HG03139 (cell line): ENCODE results near the gene SYK.
A peak's percentile ranks its signal among the peaks of the same experiment; 100 is the strongest.

Experiments used
- ATAC-seq: cut with Tn5 transposase; IDR thresholded peaks from one replicate; pipeline ENCODE4 v1.9.1; 2021; ENCODE audit not compliant: unreplicated experiment

Gene SYK

GRCh38 chr9:90821697-90822096 lies 20.1 kb downstream of the SYK start:
- no peak for ATAC-seq

GRCh38 chr9:90822866-90823265 lies 21.2 kb downstream of the SYK start:
- no peak for ATAC-seq

GRCh38 chr9:90825586-90825985 lies 24.0 kb downstream of the SYK start:
- no peak for ATAC-seq

- ATAC-seq = no peak
Observed at GRCh38 chr9:90826326-90827020, 24.9 kb downstream of the SYK start.

GRCh38 chr9:90827181-90827871 lies 25.7 kb downstream of the SYK start:
- peak; percentile 47 for ATAC-seq

GRCh38 chr9:90830051-90830450 lies 28.4 kb downstream of the SYK start:
- ATAC-seq = no peak

GRCh38 chr9:90830977-90831376 lies 29.4 kb downstream of the SYK start:
- peak; percentile 52 for ATAC-seq

- no peak for ATAC-seq
Observed at GRCh38 chr9:90832261-90832660, 30.6 kb downstream of the SYK start.

- no peak for ATAC-seq
Observed at GRCh38 chr9:90834828-90835595, 33.4 kb downstream of the SYK start.

- no peak for ATAC-seq
Observed at GRCh38 chr9:90836411-90837080, 34.9 kb downstream of the SYK start.

- no peak for ATAC-seq
Observed at GRCh38 chr9:90838098-90838497, 36.5 kb downstream of the SYK start.

- ATAC-seq = no peak
Observed at GRCh38 chr9:90838581-90839154, 37.0 kb downstream of the SYK start.

- peak; percentile 64 for ATAC-seq
Observed at GRCh38 chr9:90839183-90839728, 37.6 kb downstream of the SYK start.

- no peak for ATAC-seq
Observed at GRCh38 chr9:90840696-90841095, 39.1 kb downstream of the SYK start.

- ATAC-seq = no peak
Observed at GRCh38 chr9:90841213-90841612, 39.6 kb downstream of the SYK start.

GRCh38 chr9:90841615-90842014 lies 40.0 kb downstream of the SYK start:
- no peak for ATAC-seq

GRCh38 chr9:90842176-90842777 lies 40.7 kb downstream of the SYK start:
- no peak for ATAC-seq

- ATAC-seq = no peak
Observed at GRCh38 chr9:90842996-90843395, 41.4 kb downstream of the SYK start.

GRCh38 chr9:90843525-90843924 lies 41.9 kb downstream of the SYK start:
- no peak for ATAC-seq

GRCh38 chr9:90844326-90844725 lies 42.7 kb downstream of the SYK start:
- ATAC-seq = no peak
